HEK293 (cell line): ENCODE measurements around the gene MEX3A.

Experiments used
- BCL11A ChIP-seq: fragments of 450-650 bp; formaldehyde crosslinking; IDR thresholded peaks from 2 replicates; pipeline ENCODE4 v1.5.1; 2016; ENCODE audit warnings: low read depth, missing biosample characterization, missing genetic modification characterization
- KLF1 ChIP-seq: fragments of 450-650 bp; formaldehyde crosslinking; IDR thresholded peaks from 2 replicates; pipeline ENCODE4 v1.5.1; 2016; ENCODE audit warnings: missing biosample characterization, missing genetic modification characterization
- ZBTB17 ChIP-seq: fragments of 450-650 bp; formaldehyde crosslinking; IDR thresholded peaks from 2 replicates; pipeline ENCODE4 v1.5.1; 2016; ENCODE audit warnings: missing biosample characterization, missing genetic modification characterization
- ZEB2 ChIP-seq: fragments of 450-650 bp; formaldehyde crosslinking; IDR thresholded peaks from 2 replicates; pipeline ENCODE4 v1.5.1; 2016; ENCODE audit warnings: missing biosample characterization, missing genetic modification characterization
- ZNF274 ChIP-seq, 2 experiments: fragments of 200-500 bp in 1 of 2; fragments of 450-650 bp in 1 of 2; sonication (Bioruptor generic) in 1 of 2; formaldehyde crosslinking in 1 of 2; IDR thresholded peaks; 2 replicates each; pipeline versions ENCODE4 v1.5.1 to v1.6.1; 2014 to 2016; ENCODE audit warnings: borderline replicate concordance in 1 of 2, inconsistent platforms in 1 of 2, low read length in 1 of 2, missing biosample characterization in 1 of 2, missing genetic modification characterization in 1 of 2
- ZNF426 ChIP-seq: fragments of 450-650 bp; formaldehyde crosslinking; IDR thresholded peaks from 2 replicates; pipeline ENCODE4 v1.5.1; 2017; ENCODE audit warnings: missing biosample characterization, missing genetic modification characterization, mild to moderate bottlenecking, inconsistent platforms, moderate library complexity
- ZNF621 ChIP-seq: fragments of 450-650 bp; formaldehyde crosslinking; IDR thresholded peaks from 2 replicates; pipeline ENCODE4 v1.5.1; 2017; ENCODE audit warnings: missing biosample characterization, missing genetic modification characterization
- TF ChIP-seq, protein P1 (sequence below): fragments of 450-650 bp; formaldehyde crosslinking; IDR thresholded peaks from 2 replicates; pipeline ENCODE4 v1.5.1; 2016; ENCODE audit warnings: missing biosample characterization, missing genetic modification characterization
- TF ChIP-seq, protein P2 (sequence below): fragments of 450-650 bp; formaldehyde crosslinking; IDR thresholded peaks from 2 replicates; pipeline ENCODE4 v1.5.1; 2016; ENCODE audit warnings: missing biosample characterization, missing genetic modification characterization

DNA sequence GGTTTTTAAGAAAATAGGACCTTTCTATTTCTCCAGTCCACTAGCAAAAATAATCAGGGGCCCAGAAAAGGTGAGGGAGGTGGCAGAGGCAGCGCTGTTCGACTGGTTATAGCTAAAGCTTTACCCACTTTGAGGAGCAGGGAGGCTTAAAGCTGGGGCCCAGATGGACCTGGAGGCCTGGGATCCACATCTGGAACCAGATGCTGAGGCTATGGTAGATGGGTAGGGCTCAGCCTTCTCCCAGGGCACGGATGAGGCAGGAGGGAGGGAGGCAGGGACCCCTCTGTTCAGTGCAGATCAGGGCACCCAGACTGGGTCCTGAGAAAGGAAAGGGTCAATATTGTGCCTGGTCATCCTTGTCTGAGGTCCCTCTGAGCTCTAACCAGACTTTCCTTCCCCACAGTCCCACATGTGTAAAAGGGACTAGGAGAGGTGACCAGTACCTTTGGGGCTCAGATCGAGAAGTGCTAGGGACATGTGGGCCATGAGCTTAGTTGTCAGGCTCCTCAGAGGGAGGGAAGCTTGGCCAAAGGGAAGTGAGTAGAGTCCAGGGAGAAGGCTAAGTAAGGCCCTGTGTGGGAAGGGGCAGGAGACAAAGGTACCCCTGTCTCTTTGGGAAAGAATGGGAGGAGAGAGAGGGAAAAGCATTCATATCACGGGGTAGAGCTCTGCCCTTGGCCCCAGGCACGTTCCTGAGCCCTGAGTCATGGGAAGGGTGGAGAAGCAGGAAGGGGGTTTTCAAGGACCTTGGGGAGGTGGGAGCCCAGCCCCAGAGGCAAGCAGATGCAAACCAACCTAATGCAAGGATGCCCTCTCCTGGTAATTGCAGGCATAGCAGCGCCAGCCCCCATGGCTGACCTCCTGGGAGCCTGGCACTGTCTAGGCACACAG is 47.7 kb upstream of the MEX3A start:
- TF ChIP-seq ZNF426 (no peak), ZBTB17 (peak; percentile 84), BCL11A (tag by site-specific recombination) (no peak), ZNF621 (tag by site-specific recombination) (no peak), ZNF274 (IDR thresholded peaks at IDR 0.05; ENCODE audit: low read length) (no peak), ZNF274 (tag by site-specific recombination; IDR thresholded peaks at IDR 0.05; ENCODE audit: borderline replicate concordance) (no peak), ZEB2 (tag by site-specific recombination) (peak; percentile 89), KLF1 (tag by site-specific recombination) (peak; percentile 90)
- TF ChIP-seq, protein P1, sequence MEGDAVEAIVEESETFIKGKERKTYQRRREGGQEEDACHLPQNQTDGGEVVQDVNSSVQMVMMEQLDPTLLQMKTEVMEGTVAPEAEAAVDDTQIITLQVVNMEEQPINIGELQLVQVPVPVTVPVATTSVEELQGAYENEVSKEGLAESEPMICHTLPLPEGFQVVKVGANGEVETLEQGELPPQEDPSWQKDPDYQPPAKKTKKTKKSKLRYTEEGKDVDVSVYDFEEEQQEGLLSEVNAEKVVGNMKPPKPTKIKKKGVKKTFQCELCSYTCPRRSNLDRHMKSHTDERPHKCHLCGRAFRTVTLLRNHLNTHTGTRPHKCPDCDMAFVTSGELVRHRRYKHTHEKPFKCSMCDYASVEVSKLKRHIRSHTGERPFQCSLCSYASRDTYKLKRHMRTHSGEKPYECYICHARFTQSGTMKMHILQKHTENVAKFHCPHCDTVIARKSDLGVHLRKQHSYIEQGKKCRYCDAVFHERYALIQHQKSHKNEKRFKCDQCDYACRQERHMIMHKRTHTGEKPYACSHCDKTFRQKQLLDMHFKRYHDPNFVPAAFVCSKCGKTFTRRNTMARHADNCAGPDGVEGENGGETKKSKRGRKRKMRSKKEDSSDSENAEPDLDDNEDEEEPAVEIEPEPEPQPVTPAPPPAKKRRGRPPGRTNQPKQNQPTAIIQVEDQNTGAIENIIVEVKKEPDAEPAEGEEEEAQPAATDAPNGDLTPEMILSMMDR (tag by site-specific recombination): peak; percentile 93
- TF ChIP-seq, protein P2, sequence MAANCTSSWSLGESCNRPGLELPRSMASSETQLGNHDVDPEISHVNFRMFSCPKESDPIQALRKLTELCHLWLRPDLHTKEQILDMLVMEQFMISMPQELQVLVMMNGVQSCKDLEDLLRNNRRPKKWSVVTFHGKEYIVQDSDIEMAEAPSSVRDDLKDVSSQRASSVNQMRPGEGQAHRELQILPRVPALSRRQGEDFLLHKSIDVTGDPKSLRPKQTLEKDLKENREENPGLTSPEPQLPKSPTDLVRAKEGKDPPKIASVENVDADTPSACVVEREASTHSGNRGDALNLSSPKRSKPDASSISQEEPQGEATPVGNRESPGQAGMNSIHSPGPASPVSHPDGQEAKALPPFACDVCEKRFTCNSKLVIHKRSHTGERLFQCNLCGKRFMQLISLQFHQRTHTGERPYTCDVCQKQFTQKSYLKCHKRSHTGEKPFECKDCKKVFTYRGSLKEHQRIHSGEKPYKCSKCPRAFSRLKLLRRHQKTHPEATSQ: no peak
